HG03139 (cell line): ENCODE measurements around the gene NF2.
A peak's percentile ranks its signal among the peaks of the same experiment; 100 is the strongest.
"Not testable (repeated sequence)": the region's sequence is repeated elsewhere in the genome, so short reads cannot be mapped to it uniquely, and the experiment has no call there.

Experiments
- ATAC-seq: cut with Tn5 transposase; IDR thresholded peaks from one replicate; pipeline ENCODE4 v1.9.1; 2021; ENCODE audit not compliant: unreplicated experiment

The NF2 gene

DNA sequence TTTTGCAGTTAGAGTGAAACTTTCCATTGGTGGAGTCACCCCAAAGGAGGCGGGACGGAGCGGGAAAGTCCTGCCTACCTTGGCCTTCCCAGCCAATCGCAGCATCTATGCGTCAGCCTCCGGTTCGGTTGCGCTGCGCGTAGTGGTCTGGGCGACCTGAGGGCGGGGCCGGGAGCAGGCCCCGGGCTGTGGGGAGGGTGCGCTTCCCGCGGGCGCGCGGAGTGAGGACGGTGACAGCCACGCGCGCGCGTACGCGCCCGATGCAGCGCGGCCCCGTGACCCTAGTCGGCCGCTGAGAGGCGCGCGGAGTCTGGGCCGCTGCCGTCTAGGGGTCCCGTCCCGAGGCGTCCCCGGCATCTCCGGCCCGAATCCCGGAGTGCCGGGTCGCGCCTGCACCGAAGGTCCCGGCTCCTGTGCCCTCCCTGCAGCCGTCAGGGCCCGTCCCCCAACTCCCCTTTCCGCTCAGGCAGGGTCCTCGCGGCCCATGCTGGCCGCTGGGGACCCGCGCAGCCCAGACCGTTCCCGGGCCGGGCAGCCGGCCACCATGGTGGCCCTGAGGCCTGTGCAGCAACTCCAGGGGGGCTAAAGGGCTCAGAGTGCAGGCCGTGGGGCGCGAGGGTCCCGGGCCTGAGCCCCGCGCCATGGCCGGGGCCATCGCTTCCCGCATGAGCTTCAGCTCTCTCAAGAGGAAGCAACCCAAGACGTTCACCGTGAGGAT lies at the start of gene NF2:
TSS of gene NF2 (plus strand) at position 276 of the 718 bp plus-strand sequence. CDS start at position 642, 366 bp downstream.
- peak; percentile 91 for ATAC-seq

DNA sequence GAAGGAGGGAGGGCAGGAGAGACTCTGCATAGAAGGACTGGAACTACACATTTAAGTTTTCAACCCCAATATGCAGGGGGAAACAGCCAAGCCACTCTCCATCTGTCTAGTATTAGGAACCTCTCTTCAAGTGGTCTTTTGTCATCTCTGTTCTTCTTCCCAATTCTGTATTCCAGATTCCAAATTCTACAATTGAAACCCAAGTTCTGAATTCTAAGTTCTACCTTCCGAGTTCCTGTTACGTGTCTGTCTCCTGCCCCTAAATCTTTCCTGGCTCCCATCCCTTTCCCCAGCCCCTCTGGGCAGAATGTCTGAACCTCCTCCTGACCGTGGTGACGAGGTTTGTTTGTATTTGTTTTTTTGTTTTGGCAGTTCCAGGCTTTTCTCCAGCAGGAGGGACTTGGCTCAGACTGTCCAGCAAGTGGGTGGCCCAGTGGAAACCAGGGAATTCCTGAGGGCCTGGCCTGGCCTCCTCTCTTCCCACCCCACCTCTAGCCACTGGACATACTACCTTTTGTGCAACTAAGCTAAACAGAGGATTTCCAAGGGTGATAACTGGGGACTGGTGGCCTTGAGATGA lies 48.3 kb upstream of the NF2 start:
- ATAC-seq: no peak

DNA sequence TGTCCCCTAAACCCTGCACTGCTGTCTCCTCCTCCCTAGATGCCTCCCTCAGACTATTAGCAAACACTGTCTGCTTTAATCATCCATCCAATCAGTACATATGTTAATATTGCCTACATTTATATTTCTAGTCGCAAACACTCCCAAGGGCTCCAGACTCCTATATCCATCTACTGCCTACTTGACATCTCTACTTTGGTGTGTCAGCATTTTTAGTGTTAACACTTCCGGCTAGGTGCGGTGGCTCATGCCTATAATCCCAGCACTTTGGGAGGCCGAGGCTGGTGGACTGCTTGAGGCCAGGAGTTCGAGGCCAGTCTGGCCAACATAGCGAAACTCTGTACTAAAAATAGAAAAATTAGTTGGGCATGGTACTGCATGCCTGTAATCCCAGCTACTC lies 44.4 kb upstream of the NF2 start:
- no peak for ATAC-seq

DNA sequence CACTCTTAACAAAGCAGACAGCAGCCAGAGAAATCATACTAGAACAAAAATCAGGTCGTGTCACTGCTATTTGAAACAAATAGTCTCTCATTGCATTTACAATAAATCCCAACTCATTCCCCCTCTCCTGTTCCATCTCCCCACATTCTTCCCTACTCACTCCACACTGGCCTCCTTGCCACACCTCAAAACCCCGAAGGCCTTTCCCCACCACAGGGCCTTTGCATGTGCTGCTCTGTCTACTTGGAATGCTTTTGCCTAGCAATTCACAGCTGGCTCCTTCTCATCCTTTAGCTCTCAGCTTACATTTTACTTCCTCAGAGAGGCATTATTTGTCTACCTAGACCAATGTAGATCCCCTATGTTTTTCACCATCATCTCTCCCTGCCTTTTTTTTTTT lies 43.6 kb upstream of the NF2 start:
- no peak for ATAC-seq

DNA sequence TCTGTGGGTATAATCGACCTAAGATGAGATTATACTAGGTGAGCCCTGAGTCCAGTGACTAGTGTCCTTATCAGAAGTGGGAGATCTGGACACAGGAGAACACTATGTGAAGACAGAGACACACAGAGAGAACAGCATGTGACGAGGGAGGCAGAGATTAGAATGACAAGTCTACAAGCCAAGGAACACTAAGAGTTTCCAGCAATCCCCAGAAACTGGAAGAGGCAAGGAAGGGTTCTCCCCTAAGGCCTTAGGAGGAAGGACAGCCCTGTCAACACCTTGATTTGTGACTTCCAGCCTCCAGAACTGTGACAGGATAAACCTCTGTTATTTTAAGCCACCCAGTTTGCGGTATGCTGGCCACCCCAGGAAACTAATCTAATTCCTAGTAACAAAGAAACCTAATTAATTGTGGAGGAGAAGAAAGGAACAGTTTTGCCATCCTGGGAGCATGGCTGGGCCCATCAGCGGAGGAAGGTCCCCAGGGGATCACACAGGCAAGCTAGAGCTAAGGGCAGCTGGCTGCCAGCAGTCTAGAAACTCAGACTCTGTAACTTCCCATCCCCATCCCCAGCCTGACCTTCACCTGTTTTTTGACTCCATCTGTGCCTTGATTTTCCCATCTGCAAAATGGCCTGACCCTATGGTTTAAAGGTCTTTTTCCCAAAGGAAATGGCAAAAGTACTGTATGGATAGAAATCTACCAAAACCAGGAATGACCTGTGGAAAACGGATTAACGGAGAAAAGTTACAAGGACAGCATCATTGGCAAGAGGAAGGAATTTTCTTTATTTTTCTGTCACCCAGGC lies 39.6 kb upstream of the NF2 start:
- no peak for ATAC-seq

DNA sequence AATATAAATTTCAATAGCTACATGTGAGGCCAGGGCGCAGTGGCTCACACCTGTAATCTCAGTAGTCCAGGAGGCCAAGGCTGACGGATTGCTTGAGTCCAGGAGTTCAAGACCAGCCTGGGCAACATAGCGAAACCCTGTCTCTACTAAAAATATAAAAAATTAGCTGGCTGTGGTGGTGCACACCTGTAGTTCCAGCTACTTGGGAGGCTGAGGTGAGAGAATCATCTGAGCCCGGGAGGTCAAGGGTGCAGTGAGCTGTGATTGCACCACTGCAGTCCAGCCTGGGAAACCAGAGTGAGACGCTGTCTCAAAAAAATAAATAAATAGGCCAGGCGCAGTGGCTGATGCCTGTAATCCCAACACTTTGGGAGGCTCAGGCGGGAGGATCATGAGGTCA lies 36.9 kb upstream of the NF2 start:
- ATAC-seq: not testable (repeated sequence)

DNA sequence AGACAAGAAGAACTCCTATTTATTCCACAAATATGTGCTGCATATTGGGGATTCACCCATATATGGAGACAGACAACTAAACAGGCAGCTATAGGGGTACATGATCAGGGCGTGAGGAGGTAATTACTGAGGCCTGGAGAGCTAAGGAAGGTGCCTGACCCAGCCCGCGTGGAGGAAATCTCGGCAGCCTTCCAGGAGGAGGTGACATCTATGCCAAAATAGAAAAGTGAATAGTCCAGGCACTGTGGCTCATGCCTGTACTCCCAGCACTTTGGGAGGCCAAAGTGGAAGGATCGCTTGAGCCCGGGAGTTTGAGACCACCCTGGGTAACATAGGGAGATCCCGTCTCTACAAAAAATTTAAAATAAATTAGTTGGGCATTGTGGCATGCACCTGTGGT lies 36.1 kb upstream of the NF2 start:
- ATAC-seq: no peak

DNA sequence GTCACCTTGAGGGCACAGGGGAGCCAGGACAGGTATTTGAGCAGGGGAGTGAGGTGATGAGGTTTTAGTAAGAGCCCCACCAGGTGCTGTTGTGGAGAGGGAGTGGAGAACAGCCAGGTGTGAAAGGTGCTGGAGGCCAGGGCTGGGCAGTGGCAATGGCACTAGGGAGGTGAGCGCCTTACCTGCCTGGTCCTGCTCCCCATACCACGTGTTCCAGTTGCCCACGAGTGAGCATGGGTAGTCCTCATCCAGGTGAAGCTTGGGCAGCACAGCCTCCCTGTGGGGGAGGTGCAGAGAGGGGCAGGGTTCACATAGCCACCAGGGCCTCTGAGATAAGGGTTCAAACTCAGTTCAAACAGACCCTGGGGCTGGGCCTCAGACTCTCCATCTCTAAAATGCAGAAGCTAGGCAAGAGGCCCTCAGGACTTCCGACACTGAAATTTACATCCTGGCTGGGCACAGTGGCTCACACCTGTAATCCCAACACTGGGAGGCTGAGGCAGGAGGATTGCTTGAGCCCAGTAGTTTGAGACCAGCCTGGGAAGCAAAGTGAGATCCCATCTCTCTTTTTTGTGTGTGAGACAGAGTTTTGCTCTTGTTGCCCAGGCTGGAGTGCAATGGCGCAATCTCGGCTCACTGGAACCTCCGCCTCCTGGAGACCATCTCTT lies 34.3 kb upstream of the NF2 start:
- no peak for ATAC-seq

DNA sequence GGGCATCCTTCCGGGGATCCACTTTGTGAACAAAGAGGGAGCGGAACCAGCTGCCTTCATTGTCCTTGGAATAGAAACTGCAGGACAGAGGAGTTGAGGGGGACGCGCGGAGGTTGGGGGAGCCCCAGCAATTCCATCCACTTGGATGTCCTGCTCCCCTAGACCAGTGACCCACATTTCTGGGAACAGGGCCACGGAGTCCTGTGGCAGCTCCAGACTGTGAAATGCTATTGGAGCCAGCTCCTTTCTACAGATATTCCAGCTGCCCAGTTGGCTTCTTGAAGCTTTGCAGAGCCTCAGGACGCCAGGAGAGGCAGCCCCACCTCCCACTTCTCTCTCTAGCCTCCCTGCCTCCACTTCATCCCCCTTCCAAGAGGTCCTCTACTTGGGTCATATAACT lies 33.0 kb upstream of the NF2 start:
- no peak for ATAC-seq

DNA sequence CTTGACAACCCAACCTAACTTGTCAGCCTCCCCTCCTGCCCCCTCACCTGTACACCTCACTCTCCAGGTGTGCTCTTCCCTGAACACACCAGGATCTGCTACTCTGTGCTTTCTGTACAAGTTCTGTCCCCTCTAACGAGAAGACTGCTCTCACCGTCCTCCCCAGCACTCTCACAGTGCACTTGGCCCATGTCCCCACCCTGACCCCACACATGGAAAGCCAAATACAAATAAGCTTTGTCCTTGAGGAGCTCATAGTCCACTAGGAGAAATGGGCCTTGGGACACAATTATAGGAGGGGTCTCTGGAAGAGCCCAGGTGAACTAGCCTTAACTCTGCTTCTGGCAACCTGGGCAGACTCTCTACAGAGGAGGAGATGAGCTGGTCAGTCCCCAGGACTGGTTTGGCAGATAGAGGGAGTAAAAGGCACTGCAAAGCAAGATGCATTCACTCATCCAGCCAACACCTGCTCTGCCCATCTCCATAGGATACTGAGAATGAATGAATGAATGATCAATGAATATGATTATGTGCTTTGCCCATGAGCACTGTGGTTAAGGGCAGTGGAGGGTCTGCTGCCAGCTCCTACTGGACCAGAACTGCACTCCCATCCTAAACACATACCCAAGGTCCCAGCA lies 32.4 kb upstream of the NF2 start:
- ATAC-seq: no peak

DNA sequence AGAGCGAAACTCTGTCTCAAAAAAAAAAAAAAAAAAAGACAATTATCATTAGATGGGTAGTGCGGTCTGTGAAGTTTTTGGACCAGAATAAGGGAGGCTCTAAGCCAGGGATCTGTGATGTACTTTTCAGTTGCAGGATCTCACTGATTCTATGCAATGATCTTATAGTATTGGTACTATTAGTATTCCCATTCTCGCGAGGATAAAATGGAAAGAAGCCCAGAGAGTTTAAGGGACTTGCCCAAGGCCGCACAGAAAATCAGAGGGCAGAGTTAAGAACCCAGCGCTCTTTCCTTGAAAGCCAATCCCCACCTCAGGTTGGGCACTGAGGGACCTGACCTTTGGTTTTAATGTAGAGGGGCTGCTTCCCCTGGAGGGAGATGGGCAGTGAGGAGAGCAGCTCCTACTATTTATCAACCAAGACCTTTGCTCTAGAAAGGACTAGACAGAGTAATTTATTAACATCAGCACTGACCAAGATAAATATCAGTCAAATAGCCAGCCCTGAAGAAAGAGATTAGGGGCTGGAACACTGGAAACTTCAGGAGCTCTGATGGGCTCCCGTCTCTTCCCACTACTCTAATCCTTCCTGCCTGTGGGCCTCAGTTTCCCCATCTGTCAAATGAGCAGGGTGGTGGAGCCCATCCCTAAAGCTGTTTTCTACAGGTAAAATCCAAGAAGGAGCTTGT lies 28.5 kb upstream of the NF2 start:
- ATAC-seq: no peak

DNA sequence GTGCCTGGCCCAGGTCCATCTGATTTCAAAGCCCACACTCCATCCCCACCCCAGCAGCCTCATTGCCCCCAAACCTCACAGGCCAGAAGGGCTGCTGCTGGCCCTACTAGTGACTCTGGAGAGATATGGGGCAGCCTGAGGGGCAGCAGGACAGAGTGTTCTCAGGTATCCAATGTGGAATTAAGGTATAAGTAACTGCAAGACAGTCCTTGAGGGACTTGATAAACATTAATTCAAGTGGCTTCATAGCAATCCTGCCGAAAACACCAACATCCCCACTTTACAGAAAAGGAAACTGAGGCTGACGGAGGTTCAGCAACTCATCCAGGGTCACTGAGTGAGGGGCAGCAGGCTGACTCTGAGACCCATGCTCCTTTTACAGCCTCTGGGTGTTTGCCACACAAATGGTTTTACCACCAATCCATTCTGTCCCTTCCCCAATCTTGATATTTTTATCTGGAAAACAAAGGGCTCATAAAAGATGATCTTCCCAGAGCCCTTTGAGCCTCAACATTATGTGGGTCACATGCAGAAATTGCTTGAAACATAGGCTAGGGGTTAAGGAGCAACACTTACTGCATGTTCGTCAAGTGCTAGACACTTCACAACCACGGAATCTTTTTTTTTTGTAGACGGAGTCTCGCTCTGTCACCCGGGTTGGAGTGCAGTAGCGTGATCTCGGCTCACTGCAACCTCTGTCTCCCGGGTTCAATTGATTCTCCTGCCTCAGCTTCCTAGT lies 24.8 kb upstream of the NF2 start:
- no peak for ATAC-seq

DNA sequence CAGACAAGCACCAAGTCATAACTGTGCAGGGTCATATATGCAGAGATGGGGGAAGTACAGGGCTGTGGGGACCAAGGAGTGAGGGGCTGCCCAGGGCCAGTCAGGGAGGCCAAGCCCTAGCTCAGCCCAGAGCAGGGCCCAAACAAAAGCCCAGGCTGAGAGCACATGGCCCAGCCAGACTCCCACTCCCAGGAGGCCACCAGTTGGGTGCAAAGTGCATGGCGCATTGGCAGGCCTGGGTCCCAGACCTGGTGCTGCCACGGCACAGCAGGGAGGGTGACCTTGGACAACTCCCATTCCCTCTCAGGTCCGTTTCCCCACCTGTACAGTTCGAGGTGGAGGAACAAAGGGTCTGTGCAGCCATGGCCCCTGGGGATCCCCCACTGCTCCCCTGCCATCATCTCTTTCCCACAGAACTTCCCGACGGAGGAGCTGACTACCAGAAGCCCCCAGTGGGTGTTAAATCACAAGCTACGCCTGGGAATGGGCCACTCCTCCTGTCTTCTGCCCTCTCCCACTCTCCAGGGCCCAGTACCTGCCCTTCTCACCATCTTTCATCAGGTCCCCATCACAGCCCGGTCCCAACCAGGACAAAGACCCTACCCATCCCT lies 23.1 kb upstream of the NF2 start:
- ATAC-seq: peak; percentile 17

DNA sequence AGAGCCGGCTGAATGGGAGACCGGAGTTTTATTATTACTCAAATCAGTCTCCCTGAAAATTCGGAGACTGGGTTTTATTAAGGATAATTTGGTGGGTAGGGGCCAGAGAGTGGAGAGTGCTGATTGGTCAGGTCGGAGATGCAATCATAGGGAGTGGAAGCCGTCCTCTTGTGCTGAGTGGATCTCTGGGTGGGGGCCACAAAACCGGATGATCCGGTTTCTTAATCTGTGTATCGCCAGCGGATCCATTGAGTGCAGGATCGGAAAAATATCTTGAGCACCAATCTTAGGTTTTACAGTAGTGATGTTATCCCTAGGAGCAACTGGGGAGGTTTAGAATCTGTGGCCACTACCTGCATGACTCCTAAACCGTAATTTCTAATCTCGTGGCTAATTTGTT lies 21.6 kb upstream of the NF2 start:
- no peak for ATAC-seq

DNA sequence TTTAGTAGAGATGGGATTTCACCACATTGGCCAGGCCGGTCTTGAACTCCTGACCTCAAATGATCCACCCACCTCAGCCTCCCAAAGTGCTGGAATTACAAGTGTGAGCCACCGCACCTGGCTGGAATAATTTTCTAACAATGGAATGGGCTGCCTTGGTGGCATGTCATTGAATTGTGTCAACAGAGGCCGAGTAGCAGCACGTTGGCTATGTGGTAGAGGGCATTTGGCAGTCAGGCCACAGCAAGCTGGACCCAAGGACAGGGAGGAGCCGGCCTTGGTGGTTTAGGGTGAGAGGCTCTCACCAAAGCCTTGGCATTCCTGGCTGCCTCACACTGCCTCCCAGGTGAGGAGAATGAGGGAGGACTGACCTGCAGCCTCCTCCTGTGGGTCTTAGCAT lies 18.5 kb upstream of the NF2 start:
- no peak for ATAC-seq

DNA sequence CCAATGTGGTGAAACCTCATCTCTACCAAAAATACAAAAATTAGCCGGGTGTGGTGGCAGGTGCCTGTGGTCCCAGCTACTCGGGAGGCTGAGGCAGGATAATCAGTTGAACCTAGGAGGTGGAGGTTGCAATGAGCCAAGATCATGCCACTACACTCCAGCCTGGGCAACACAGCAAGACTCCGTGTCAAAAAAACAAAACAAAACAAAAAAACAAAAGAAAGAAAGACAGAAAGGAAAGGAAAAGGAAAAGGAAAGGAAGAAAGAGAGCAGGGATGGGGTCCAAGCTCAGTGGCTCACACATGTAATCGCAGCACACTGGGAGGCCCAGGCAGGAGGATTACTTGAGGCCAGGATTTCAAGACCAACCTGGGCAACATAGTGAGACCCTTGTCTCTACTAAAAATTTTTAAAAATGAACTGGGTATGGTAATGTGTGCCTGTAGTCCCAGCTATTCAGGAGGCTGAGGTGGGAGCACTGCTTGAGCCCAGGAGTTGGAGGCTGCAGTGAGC lies 17.2 kb upstream of the NF2 start:
- ATAC-seq: not testable (repeated sequence)

DNA sequence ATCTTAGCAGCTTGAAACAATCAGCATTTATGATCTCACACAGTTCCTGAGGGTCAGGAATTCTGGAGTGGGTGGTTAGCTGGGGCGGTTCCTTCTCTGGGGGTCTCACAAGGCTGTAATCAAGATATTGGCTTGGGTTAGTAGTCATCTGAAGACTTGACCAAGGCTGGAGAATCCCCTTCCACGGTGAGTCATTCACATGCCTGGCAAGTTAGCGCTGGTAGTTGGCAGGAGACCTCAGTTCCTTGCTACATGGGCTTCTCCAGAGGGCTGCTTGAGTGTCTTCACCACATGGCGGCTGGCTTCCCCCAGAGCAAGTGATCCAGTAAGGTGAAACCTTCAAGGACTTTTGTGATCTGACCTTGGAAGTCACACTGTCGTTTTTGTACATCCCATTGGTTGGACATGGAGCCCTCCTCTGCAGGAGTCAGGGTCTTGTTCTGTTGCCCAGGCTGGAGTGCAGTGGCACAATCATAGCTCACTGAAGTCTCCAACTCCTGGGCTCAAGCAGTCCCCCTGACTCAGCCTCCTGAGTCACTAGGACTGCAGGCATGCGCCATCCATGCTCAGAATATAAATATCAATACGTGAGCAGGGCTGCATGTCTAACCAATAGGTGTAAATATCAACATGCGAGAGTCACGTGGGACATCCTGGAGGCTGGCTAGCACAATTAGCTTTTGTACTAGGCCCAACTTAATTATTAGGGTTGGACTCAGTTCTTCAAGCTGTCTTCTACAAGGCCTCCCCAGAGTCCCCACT lies 15.3 kb upstream of the NF2 start:
- ATAC-seq: no peak

DNA sequence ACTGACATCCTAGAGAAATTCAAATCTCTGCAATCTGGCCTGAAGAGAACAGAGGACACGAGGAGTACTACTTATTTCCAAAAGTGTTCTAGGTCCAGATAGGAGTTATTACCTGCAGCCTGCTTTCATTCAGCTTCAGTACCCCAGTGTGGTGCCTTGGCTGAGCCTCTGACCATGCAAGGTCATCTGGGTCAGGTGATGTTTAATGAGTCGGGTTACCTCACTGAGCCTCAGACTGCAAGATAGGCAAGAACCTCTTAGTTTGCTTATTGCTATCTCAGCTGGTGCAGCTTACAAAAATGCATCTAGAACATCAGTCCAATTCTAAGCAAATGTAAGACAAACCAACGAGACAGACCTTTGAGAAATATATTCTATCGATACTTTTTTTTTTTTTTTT lies 9.5 kb upstream of the NF2 start:
- ATAC-seq: no peak
